Measurements from ENCODE around the gene RPS6KA3.

DNA sequence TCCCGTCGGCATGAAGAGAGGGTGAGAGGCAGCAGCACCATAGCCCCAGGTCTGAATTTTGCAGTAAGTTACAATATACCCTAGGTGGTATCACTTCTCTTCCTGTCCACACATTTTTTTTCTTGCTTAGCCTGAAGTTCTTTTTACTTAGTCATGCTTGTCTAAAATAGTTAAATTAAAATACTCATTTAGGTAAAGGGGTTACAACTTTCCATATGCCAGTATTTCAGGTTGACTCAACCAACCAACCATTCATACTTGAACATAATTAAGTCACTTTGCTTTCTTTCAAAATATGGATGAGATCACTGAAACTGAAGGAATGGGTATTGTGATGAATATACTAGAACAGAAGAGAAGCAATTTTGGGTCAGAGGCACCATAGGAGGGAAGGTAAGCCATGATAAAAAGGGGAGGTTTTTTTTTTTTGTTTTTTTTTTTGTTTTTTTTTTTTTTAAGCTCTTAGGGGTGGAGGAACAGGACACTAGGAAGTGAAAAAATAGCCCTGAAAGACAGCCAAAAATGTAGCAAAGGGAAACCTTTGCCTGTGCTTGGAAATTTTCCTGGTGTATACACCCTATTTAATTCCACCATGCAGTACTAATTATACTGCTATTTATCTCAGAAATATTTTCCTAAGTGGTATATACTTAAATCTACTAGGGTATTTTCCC is 41.8 kb downstream of the RPS6KA3 start:
- TF ChIP-seq POLR2AphosphoS5 (IDR thresholded peaks at IDR 0.05) (no peak), POLR2A (IDR thresholded peaks at IDR 0.05) (no peak)
- TF ChIP-seq, protein P1, sequence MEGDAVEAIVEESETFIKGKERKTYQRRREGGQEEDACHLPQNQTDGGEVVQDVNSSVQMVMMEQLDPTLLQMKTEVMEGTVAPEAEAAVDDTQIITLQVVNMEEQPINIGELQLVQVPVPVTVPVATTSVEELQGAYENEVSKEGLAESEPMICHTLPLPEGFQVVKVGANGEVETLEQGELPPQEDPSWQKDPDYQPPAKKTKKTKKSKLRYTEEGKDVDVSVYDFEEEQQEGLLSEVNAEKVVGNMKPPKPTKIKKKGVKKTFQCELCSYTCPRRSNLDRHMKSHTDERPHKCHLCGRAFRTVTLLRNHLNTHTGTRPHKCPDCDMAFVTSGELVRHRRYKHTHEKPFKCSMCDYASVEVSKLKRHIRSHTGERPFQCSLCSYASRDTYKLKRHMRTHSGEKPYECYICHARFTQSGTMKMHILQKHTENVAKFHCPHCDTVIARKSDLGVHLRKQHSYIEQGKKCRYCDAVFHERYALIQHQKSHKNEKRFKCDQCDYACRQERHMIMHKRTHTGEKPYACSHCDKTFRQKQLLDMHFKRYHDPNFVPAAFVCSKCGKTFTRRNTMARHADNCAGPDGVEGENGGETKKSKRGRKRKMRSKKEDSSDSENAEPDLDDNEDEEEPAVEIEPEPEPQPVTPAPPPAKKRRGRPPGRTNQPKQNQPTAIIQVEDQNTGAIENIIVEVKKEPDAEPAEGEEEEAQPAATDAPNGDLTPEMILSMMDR (IDR thresholded peaks at IDR 0.05): no peak
